Measurements from ENCODE around the gene OVCA2. TPM values are rescaled to one million over a fixed set of nuclear protein-coding genes. Genes with fewer than 3 reads are reported as not detected.

OVCA2 gene
- total RNA-seq, 1 experiment from 2014 or later, result 42.5 TPM

GRCh38 chr17:2064147-2064489, 22.3 kb downstream of the OVCA2 start:
- no peak for TF ChIP-seq CTCF (IDR thresholded peaks at IDR 0.05)
- intact Hi-C loops (cut with micrococcal nuclease; ENCODE audit: unreplicated experiment) (no loop called here), in situ Hi-C loops (cut with HindIII; ENCODE audit: low pct_unique_long_range_greater_than_20kb, low sequenced_read_pairs) (no loop called here)
- H3K4me3 ChIP-seq (ENCODE audit: low read depth in 2 of 2, low read length in 2 of 2), result no peak overlapping the region
- BruUV-seq (replicated peaks), result no TSS peak
- H3K4me1 ChIP-seq (ENCODE audit: control insufficient read depth, insufficient read depth, low read length), result no peaks in the 10 kb centered on the region
- no peaks in the 10 kb centered on the region for H3K9me3 ChIP-seq (ENCODE audit: control insufficient read depth, insufficient read depth, low read depth, low read length)
- ChIA-PET POLR2A (no interaction called here), CTCF (no interaction called here)
- no peak for DNase-seq (ENCODE audit: low read depth, low spot score)
- H3K27me3 ChIP-seq (ENCODE audit: control insufficient read depth, insufficient read depth, low read length), result no peaks in the 10 kb centered on the region
- ATAC-seq, result no peak
- H3K27ac ChIP-seq (ENCODE audit: low read length), result no peak overlapping the region
- H3K36me3 ChIP-seq (ENCODE audit: control insufficient read depth, insufficient read depth, low read length), result no peaks in the 10 kb centered on the region

- BruUV-seq (replicated peaks), result no TSS peak
- ATAC-seq (no peak), DNase-seq (ENCODE audit: low read depth, low spot score) (no peak)
- in situ Hi-C loops (cut with HindIII; ENCODE audit: low pct_unique_long_range_greater_than_20kb, low sequenced_read_pairs), result no loop called here
- Histone ChIP-seq H3K4me1 (ENCODE audit: control insufficient read depth, insufficient read depth, low read length) (no peaks in the 10 kb centered on the region), H3K4me3 (ENCODE audit: low read depth in 2 of 2, low read length in 2 of 2) (no peak overlapping the region), H3K27me3 (ENCODE audit: control insufficient read depth, insufficient read depth, low read length) (no peaks in the 10 kb centered on the region), H3K27ac (ENCODE audit: low read length) (no peak overlapping the region), H3K36me3 (ENCODE audit: control insufficient read depth, insufficient read depth, low read length) (no peaks in the 10 kb centered on the region), H3K9me3 (ENCODE audit: control insufficient read depth, insufficient read depth, low read depth, low read length) (no peaks in the 10 kb centered on the region)
- ChIA-PET POLR2A (no interaction called here), CTCF (no interaction called here)
- TF ChIP-seq CTCF (IDR thresholded peaks at IDR 0.05) (no peak), SIN3A (IDR thresholded peaks at IDR 0.05; ENCODE audit: borderline replicate concordance, insufficient read depth, low read depth, low read length) (no peak), REST (IDR thresholded peaks at IDR 0.05; ENCODE audit: insufficient read depth in 1 of 2, low read depth in 2 of 2, low read length in 1 of 2) (no peak), TCF7L2 (IDR thresholded peaks at IDR 0.05; ENCODE audit: low read depth, low read length) (no peak), POLR2AphosphoS5 (IDR thresholded peaks at IDR 0.05; ENCODE audit: low read depth, low read length) (no peak)
- intact Hi-C loops (cut with micrococcal nuclease; ENCODE audit: unreplicated experiment), result no loop called here
Observed at GRCh38 chr17:2064520-2064971, 22.7 kb downstream of the OVCA2 start.
